GM19023 (cell line): ENCODE data around the gene CIB2.
"Not testable (repeated sequence)": the region's sequence is repeated elsewhere in the genome, so short reads cannot be mapped to it uniquely, and the experiment has no call there.

Experiments
- ATAC-seq: cut with Tn5 transposase; IDR thresholded peaks from one replicate; pipeline ENCODE4 v1.9.1; 2021; ENCODE audit warnings: mild to moderate bottlenecking, moderate library complexity; ENCODE audit not compliant: unreplicated experiment

CIB2 gene

DNA sequence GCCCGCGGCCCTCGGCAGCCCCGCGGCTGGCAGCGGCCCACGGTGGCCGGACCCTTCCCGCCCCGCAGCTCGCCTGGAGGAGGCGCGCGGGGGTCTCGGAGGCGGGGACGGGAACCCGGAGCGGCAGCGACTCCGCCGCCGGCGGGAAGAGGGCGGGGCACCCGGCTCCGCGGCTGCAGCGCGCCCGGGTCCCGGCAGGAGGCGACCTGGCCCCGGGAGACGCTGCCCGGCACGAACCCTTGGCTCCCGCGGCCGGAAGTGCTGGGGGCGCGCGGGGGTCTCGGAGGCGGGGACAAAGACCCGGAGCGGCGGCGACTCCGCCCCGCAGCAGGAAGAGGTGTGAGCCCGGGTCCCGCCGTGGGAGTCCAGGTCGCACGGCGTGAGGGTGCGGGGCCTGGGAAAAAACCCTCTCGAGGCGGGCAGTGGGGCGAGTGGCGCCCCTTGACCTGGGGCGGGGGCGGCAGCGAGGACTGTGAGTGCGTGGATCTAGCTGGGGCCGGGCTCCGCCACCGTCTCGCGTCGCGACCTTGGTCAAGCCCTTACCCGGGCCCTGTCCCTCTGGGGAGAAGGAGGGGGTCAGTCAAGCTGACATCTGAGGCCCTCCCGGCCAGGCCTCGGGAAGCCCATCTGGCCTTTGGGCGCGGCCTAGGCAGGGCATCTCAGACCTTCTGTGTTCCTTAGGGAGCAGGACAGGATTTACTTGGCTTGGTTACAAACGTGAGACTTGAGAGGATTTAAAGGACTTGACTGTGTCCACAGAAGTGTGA lies at the start of gene CIB2:
TSS of gene CIB2 (minus strand) at position 151 of the 767 bp plus-strand sequence. CDS start 230 bp downstream, outside the sequence.
- ATAC-seq = peak; percentile 80

DNA sequence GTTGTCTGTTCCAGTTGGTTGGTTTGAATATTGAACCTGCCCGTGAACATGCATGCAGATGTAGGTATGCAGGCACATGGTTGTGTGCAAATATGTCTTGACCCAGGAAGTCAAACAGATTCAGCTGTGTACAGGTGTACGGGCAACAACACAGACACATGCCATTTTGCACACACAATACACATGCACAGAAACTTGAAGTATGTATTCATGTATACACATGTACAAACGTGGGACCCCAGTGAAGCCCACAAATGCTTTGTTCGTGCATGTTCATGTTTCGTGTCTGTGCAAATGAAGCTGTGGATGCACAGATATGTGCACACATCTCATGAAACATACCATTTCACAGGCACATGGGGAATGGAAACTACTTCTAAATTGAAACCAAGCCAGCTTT lies 48.7 kb upstream of the CIB2 start:
- no peak for ATAC-seq

DNA sequence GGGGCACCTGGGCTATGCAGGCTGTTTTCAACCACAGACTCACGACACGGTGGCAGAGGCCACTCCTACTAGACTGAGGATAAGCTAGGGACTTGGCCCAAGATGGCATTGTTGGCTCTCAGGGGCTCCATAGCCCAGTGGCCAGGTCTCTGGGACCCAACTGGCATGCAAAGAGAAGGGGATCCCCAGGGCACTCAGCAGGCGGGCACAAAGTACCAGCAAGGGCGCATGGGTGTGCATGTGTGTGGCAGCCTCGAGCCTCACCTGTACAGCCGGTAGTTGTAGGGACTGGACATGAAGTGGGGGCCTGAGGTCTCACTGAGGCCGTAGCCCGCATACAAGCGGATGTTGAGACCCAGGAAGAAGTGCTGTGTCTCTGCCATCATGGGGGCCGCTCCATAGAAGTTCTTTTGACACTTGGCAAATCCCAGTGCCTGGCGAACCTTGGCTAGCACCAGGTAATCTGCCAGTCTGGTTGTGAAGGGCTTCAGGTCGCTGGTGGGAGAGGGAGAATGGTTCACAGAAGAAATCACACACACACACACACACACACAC lies 48.1 kb upstream of the CIB2 start:
- no peak for ATAC-seq

DNA sequence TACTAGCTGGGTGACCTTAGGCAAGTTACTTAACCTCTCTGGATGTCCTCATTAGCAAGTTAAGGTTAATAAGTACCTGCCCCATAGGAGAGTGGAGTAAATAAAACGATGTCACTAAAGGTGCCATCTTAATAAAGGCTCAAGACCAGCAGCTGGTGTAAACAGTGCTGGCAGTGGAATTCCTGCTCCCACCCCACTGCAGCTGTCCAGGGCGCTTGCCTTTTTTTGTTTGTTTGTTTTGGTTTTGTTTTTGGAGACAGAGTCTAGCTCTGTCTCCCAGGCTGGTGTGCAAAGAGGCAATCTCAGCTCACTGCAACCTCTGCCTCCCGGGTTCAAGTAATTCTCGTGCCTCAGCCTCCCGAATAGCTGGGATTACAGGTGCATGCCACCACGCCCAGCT lies 46.8 kb upstream of the CIB2 start:
- no peak for ATAC-seq

DNA sequence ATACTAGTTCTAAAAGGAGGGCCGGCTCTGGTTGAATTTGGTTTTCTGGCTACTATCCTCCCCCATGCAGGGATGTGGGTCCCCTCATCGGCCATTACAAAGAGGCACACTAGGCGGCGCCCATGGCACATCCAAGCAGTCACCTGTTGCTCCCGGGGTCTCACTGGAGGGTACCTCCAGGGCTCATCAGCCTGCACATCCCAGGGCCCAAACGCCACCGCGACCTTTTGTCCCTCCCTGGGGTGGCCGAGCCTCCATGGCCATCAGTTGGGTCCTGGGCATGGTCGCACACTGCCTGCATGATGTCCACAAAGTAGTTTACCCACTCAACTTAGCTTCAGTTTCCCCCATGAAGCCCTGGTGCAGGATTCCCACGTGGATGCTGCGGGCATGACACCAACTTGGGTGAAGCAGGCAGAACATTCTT lies 46.2 kb upstream of the CIB2 start:
- ATAC-seq = no peak

DNA sequence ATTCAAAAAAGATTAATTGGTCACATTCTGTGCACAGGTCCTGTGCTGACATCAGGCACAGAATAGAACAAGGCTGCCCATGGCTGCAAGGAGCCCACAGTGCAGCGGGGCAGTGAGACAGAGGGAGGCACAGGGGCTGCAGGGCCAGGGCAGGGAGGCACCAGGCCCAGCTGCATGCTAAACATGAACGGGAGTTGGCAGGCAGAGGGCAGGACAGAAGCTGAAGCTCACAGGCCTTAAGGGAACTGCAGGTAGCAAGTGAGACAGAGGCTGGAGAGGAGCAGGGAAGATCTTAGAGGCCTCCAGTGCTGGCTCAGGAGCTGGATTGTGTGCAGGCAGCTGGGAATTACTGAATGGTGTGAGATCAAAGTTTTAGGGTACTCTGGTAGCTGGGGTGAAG lies 44.1 kb upstream of the CIB2 start:
- ATAC-seq = no peak

DNA sequence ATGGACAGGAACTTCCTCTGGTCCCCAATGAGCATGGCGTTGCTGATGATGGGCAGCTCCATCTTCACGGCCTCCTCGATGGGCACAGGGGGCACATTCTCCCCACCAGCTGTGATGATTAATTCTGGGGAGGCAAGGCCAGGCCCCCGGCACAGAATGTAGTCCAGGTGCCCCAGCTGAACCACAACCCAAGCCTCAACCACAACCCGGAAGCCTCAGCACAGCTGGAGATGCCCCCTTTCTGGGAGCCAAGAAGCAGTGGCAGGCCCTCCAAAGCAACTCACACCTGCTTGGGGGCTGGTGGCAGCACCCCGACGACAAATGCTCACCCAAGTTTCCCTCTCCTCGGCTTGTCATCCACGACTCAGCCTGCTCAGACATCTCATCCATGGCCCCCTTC lies 43.2 kb upstream of the CIB2 start:
- no peak for ATAC-seq

DNA sequence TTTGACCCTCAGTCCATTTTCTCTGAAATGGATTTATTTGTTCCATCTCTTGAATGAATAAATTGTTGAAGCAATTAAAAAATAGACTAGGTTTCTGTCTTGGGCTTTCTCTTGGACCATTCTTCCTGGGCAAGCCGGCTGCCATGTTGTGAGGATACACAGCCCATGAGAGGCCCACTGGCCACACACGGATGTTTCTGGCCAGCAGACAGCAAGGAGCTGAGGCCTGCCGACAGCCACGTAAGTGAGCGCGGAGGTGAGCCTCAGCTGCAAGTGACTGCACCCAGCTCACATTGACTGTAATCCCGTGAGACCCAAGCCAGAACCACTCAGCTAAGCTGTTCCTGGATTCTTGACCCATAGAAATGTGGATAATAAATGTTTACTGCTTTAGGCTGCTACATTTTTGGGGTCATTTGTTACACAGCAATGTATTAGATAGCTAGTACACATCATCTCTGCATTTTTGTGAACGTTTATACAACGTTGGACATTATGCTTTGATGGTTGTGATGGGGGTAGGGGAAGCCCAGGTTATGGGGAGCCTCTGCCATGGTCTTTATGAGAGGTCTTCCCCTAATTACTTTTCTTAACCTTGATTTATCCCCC lies 40.7 kb upstream of the CIB2 start:
- ATAC-seq = no peak

DNA sequence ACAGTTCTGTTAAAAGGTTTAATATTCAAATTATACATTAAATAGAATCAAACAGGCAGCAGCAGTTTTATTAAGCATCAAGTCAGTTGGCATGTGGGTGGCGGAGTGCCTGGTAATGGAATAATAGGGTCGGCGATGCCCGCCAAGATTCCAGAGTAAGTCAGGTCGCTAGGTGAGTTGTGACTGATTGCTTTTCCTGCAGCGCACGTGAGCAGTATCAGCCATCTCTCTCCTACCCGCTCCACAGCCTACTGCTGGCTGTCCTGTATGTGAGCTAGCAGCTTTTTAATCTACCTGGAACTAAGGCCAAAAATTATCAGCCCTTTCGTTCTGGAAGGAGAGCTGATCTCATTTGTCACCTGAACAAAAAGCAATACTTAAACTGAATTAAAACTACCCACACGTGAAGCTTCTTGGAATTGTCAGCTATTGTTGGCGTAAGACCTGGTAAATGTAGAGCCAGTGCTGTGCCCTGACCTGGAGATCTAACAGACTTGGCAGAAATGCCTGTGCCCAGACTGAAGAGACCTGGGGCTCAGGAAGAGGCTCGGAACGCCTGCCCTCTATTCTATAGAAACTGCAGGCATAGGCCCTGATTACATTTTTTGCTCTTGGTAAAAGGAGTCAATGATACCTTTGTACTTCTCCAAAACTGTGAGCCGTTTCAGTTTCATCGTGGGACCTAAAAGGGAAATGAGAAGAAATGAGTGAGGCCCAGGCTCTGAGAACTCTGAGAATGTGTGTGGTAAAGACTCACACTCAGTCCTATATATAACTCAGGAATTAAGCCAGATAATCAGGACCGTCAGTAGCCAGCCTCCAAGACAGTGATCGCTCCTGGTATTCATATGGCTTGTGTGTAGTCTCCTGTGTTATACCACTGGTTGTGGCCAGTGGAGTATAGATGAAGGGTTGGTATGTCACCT lies 39.9 kb upstream of the CIB2 start:
- peak; percentile 62 for ATAC-seq

DNA sequence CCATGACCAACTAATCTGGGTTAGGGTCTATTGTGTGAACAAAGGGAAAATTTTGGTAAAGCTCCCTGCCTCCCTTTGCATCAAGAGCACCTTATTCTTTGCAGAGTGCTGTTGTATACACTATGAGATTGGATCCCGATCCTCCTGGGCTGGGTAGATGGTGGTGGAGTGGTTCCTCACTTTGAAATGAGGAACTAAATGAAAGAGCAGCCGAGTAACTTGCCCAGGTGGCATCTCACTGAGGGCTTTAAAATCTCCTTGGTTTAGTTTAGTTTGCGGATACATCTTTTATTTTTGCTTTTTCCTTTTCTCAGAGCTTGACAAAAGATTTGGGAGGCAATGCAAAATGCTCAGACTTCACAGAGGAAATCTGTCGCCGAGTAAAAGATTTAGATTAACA lies 37.4 kb upstream of the CIB2 start:
- ATAC-seq = no peak

DNA sequence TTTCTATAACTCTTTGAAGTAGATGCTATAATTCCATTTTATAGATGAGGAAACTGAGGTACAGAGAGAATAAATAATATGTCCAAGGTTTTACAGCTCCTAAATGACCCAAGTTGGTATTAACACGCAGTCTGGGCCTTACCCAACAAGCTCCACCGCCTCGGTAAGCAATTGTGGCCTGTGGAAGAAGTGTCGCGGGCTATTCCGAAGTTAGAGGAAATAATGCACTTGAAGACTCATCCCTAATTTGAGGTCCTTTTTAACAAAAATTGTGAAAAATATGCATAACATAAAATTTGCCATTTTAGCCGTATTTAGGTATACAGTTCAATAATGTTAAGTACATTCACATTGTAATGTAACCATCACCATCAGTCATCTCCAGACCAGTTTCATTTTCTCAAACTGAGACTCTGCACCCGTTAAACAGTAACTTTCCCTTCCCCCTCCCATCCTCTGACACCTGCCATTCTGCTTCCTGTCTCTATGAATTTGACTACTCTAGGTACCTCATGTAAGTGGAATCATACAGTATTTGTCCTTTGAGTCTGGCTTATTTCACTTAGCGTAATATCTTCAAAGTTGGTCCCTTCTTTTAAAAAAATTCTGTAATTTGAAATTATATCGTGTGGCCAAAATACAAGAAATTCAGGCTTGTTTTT lies 36.1 kb upstream of the CIB2 start:
- ATAC-seq = peak; percentile 58

DNA sequence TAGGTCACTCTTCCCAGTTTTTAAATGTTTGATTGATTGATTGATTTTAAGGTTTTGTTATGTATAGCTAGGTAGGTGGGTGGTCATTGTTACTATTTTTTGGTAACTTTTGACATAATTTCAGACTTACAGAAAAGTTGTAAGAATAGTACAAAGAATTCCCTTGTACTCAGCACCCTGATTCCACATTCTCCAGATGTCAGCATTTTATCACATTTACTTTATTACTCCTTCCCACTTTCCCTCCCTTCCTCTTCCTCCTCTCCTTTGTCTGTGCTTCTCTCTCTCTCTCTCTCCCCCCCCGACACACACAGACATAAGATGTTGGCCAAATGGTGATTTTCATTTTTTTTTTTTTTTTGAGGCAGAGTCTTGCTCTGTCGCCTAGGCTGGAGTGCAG lies 32.8 kb upstream of the CIB2 start:
- no peak for ATAC-seq

DNA sequence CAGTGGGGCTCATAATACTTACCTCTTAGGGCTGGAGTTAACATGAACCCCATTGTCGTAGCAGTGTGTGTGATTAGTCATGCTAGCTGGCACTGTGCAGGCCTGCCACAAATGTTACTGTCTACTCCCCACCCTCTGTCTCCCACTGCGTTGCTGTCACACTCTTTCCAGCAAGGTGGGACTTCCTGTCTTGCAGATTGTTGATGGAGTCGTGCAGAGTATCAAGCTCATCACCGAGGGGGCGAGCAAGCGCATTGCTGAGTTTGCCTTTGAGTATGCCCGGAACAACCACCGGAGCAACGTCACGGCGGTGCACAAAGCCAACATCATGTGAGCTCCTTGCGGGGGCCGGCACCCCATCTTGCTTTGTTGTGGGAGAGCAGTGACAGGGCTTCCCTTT lies 30.8 kb upstream of the CIB2 start:
- ATAC-seq = no peak

DNA sequence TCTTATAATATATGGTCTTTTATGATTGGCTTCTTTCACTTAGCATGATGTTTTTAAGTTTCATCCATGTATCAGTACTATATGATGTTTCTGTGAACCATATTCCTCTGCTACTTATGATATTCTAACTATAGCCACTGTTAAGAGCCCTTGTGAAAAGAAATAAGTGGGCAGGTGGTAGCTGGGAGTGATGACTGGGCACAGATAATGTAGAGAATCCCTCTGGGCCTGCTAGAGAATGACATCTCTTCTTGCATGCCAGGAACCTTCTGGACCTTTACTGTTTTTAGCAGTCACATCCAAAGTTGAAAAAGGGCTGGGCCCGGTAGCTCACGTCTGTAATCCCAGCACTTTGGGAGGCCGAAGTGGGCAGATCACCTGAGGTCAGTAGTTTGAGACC lies 28.1 kb upstream of the CIB2 start:
- no peak for ATAC-seq

DNA sequence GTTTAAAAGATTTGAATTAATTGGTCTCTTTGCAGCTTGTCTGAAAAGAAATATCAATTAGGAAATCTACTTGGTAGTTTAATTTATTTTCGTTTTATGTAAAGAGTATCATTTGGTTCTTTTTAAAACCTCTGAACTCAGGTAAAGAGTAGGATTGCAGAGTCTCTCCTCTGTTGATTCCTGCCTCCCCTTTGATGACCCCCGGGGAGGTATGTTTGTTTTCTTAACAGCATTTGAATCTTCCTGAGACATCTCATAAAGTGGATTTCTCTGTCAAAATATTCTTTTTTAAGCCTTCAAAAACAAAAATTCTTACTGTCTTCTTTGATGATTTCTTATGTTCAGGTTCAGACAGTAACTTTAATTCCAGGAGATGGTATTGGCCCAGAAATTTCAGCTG lies 26.0 kb upstream of the CIB2 start:
- ATAC-seq = no peak

DNA sequence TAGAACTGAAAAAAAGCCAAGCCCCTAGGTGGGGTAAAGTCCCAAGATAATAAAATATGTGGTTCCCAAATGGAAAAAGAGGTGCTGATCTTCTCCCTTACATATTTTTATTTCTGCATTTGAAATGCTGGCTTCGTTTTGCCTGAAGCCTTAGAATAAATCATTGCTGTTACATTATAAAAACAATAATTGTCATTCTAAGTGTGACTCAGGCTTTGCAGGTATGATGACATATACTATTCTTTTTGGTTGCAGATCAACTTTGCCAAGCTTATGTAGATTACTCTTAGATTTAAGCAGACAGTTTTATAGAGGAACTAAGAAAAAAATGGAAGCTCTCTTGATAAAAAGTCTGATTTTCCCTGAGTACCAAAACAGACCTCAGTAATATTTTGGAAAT lies 25.4 kb upstream of the CIB2 start:
- no peak for ATAC-seq

DNA sequence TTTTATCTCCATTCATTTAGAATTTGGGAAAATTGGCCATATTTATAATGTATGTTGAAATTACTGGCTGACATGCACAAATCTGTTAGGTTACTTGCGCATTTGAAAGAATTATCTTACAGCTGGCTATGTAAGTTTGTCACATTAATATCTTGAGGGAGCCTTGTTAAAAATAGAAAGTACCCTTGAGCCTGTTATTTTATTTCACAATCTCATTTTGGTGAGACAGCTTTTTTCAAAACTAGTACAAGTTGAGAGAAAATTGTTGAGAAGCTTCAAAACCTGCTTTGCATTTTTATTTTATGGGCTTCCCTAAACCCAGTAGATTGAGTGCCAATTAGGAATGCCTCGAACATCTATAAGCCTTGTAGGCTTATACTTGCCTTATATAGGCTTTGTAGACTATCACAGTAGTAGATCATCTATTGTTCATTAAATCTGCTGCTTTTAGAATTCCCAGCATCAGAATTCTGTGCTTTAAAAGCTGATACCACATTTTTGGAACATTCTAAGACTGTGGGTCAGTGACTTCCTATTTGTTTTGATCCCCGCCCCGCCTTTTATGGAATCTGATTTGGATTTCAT lies 24.2 kb upstream of the CIB2 start:
- no peak for ATAC-seq

DNA sequence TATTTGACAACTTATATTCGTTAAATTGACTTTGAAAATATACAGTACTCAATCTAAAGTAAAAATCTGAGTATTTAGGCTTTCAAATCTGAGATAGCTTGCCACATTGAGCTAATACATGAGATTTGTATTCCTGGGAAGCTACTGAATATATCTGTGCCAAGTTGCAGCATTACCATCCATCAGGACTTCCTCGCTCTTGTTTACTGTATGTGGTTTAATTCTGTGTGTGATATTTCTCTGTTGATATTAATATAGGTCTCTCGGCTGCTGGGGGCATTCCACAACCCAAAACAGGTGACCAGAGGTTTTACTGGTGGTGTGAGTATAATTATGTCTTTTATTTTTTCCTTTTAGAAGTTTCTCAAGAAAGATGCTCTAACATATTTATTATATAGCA lies 23.7 kb upstream of the CIB2 start:
- ATAC-seq = no peak

DNA sequence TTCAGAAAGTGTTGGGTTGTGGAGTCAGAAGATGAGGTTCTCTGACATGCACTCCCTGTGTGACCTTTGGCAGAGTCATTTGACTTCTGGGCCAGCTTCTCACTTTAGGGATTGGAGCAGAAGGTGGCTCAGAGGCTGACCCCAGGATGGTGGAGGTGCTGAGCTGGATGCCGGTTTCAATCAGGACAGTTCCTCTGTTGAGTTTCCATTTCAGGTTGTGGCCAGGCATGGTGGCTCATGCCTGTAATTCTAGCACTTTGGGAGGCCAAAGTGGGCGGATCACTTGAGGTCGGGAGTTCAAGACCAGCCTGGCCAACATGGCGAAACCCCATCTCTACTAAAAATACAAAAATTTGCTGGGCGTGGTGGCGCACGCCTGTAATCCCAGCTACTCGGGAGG lies 19.8 kb upstream of the CIB2 start:
- ATAC-seq = not testable (repeated sequence)
